Subcutaneous adipose tissue (tissue), 4 donors: ENCODE measurements around the gene OAT. TPM values are rescaled to one million over a fixed set of nuclear protein-coding genes. Genes with fewer than 3 reads are reported as not detected.

Experiments
- CTCF ChIP-seq: fragments of 450-650 bp; IDR thresholded peaks from one replicate; pipeline ENCODE4 v1.5.1; 2016; ENCODE audit warnings: low read depth, mild to moderate bottlenecking, control low read depth, antibody characterized with exemption, moderate library complexity
- total RNA-seq, 4 donors: library from RNA; depleted of rRNA; stranded (reverse); fragments of >200 nt; gene quantifications; one replicate each; pipeline ENCODE4 v1.1.0, GENCODE V29; 2016

The OAT gene
- total RNA-seq, 4 donors from 2014 or later: 46.5 to 96.4 (median 93.1) TPM

DNA sequence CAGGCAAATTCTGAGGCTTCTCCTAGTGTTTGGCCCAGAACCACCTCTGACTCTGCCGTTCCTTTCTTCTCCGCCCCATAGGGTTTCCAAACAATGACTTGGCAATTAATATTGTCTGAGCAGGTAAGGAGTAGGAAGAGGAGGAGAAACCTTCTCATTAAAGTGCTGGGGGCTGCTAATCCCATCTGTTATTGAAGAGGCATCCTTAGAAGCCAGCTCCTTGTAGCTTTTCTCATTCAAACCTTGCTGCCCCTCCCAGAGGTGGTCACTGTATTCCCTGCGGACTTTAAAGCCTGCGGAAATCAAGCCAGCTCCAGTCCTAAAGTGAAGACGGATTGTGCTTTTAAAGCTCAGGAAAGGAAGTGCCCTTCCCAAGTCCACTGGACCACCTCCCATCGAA, 32.6 kb upstream of the OAT start:
- TF ChIP-seq CTCF: no peak

DNA sequence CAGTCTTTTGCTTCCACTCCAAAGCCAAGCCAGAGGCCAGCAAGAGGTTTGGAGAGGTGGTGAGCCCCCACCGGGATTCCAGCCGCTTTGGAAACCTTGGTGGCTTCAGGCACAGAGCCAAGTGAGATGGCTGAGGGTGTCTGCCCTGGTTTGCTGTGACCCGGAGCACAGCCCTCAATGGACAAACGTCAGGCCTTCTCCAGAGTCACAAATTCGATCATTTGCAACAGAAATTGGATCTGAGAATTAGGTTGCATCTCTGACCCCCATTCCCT, 32.0 kb upstream of the OAT start:
- TF ChIP-seq CTCF: no peak

DNA sequence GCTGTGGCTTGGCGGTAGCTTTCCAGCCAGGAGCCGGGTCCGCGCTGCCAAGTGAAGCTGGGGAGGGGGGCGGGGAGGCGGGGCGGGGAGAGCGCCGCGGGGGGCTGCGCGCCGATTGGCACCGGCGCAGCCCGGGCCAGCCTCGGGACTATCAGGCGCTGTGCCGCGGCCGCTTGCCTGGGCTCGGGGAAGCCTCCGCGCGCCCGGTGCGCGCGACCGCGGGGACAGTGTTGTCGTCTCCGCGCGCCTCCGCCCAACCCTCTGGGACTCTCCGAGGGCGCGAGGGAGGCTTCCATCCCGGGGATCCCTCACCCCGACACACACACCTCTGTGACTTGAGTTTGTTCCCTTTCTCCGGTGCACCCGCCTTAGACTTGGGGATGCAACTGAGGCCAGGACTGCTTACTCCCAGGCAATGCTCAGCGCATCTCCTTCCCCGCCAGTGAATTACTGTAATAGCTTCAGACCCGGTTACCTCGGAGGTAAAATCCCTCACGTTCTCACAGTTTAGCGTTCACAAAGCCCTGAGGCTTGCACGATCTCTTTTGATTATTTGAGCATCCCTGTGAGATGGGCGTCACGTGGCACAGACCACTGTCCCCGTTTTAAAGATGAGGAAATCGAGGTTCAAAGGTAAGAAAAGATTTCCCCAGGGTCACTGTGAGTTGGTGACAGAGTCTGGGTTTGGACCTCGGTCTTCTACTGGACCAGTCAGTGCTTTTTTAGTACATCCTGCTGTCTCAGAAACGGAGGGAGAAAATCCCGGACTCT, 31.5 kb upstream of the OAT start, which contains the start of gene NKX1-2:
Gene NKX1-2 (minus strand): TSS at position 24 of the 771 bp plus-strand sequence. CDS start 92 bp downstream, outside the sequence.
- TF ChIP-seq CTCF: no peak

- no peak for TF ChIP-seq CTCF
Observed at GRCh38 chr10:124449170-124450011, 30.7 kb upstream of the OAT start.

GRCh38 chr10:124448696-124449169, 30.0 kb upstream of the OAT start:
- TF ChIP-seq CTCF: no peak

DNA sequence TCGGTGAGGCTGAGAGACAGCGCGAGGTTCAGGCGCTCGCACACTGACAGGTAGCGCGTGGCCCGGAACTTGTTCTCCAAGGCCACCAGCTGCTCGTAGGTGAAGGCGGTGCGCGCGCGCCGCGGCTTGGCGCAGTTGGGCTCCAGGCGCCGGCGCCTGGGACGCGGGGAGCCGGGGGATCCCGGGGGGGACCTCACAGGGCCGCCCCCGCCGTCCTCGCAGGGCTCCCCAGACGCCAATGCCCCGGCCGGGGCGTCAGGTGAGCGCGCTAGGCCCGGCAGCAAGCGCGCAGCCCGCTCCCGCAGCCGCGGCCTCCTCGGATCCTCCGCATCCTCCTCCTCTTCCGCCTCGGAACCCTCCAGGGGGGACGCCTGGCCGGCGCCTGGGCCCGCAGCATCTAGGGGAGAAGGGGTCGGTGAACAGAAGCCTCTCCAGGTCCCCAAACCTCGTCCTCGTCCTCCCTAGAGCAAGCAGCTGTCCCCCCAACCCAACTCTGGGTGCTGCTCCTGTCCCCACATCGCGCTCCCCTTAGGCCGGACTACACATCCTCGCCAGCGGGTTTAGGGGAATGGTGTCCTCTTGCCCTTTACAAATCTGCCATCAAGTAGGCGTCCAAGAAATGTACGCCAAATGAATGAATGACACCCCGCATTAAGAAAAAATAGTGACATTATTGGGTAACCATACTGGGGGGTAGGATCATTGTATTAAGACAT, 29.2 kb upstream of the OAT start:
- no peak for TF ChIP-seq CTCF
